Lower lobe of right lung (tissue), 2 donors: Measurements from ENCODE around the gene LRRN4CL. TPM values are rescaled to one million over a fixed set of nuclear protein-coding genes. Genes with fewer than 3 reads are reported as not detected.
A peak's percentile ranks its signal among the peaks of the same experiment; 100 is the strongest.

ENCODE experiments used
- ATAC-seq, 2 donors: fragments of 200-7000 bp; cut with Tn5 transposase; one replicate each; pipeline ENCODE4 v1.9.1; 2020 to 2022; ENCODE audit warnings: mild to moderate bottlenecking in 2 of 2, moderate library complexity in 2 of 2
- DNase-seq: peaks from one replicate; pipeline ENCODE4 v3.0.0-alpha.2; 2020
- H3K27ac ChIP-seq: fragments of 200-600 bp; one replicate; pipeline ENCODE4 v1.8.0; 2022
- H3K27me3 ChIP-seq: fragments of 200-600 bp; one replicate; pipeline ENCODE4 v1.8.0; 2022; ENCODE audit warnings: low read depth
- H3K36me3 ChIP-seq: fragments of 200-600 bp; one replicate; pipeline ENCODE4 v1.8.0; 2022; ENCODE audit warnings: mild to moderate bottlenecking
- H3K4me1 ChIP-seq: fragments of 200-600 bp; one replicate; pipeline ENCODE4 v1.8.0; 2022
- H3K4me3 ChIP-seq: fragments of 200-600 bp; one replicate; pipeline ENCODE4 v1.8.0; 2022; ENCODE audit warnings: mild to moderate bottlenecking
- H3K9me3 ChIP-seq: fragments of 200-600 bp; one replicate; pipeline ENCODE4 v1.8.0; 2022
- intact Hi-C: fragments of 100-400 bp; cut with DNase I; formaldehyde crosslinking; loops from one replicate; pipeline ENCODE4 v1.11.0; 2022
- total RNA-seq: library from RNA; stranded (reverse); fragmentation: NEBNext Ultra II Directional; extraction: Animal tissue kit (Norgen Biotek cat#: 25700); gene quantifications from one replicate; pipeline ENCODE4 v1.2.1, GENCODE V29; 2021
- TF ChIP-seq, protein P1 (sequence below): fragments of 200-600 bp; IDR thresholded peaks from one replicate; pipeline ENCODE4 v1.8.0; 2022; ENCODE audit warnings: antibody characterized with exemption, mild to moderate bottlenecking
- donor health status: DM: no; HTN: yes; CAD: no; lungs with severe emphysema.

Gene LRRN4CL
- total RNA-seq, 1 donor from 2014 or later: 3.4 TPM

DNA sequence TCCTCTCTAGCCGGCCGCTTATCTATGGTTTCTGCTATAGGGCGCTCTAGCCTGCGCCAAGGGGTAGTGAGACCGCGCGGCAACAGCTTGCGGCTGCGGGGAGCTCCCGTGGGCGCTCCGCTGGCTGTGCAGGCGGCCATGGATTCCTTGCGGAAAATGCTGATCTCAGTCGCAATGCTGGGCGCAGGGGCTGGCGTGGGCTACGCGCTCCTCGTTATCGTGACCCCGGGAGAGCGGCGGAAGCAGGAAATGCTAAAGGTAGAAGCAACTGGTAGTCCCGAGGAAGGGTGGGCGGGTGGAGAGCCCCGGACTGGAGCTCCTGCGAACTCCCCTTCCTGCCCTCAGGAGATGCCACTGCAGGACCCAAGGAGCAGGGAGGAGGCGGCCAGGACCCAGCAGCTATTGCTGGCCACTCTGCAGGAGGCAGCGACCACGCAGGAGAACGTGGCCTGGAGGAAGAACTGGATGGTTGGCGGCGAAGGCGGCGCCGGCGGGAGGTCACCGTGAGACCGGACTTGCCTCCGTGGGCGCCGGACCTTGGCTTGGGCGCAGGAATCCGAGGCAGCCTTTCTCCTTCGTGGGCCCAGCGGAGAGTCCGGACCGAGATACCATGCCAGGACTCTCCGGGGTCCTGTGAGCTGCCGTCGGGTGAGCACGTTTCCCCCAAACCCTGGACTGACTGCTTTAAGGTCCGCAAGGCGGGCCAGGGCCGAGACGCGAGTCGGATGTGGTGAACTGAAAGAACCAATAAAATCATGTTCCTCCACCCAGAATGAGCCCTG, 17.5 kb downstream of the LRRN4CL start, which contains the start of the genes LBHD1 and UQCC3:
Gene LBHD1 (minus strand): TSS at position 660 of the 782 bp plus-strand sequence. CDS start 2,236 bp downstream, outside the sequence.
Gene UQCC3 (plus strand): TSS at position 66 of the 782 bp plus-strand sequence. CDS start 73 bp downstream, at position 139.
- ATAC-seq (peak; percentile 93 to 94), DNase-seq (peak; percentile 83)
- H3K4me3 ChIP-seq: peak within 1 kb of the TSS; percentile 98
- H3K27me3 ChIP-seq: no peaks in the 10 kb centered on the region
- intact Hi-C loops: no loop called here
- TF ChIP-seq, protein P1, sequence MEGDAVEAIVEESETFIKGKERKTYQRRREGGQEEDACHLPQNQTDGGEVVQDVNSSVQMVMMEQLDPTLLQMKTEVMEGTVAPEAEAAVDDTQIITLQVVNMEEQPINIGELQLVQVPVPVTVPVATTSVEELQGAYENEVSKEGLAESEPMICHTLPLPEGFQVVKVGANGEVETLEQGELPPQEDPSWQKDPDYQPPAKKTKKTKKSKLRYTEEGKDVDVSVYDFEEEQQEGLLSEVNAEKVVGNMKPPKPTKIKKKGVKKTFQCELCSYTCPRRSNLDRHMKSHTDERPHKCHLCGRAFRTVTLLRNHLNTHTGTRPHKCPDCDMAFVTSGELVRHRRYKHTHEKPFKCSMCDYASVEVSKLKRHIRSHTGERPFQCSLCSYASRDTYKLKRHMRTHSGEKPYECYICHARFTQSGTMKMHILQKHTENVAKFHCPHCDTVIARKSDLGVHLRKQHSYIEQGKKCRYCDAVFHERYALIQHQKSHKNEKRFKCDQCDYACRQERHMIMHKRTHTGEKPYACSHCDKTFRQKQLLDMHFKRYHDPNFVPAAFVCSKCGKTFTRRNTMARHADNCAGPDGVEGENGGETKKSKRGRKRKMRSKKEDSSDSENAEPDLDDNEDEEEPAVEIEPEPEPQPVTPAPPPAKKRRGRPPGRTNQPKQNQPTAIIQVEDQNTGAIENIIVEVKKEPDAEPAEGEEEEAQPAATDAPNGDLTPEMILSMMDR: no peak
- H3K4me1 ChIP-seq: peaks cover 45% of the 10 kb centered on the region
- H3K9me3 ChIP-seq: no peaks in the 10 kb centered on the region
- H3K36me3 ChIP-seq: peaks cover 49% of the 10 kb centered on the region
- H3K27ac ChIP-seq: peak within 1 kb of the TSS; percentile 93

DNA sequence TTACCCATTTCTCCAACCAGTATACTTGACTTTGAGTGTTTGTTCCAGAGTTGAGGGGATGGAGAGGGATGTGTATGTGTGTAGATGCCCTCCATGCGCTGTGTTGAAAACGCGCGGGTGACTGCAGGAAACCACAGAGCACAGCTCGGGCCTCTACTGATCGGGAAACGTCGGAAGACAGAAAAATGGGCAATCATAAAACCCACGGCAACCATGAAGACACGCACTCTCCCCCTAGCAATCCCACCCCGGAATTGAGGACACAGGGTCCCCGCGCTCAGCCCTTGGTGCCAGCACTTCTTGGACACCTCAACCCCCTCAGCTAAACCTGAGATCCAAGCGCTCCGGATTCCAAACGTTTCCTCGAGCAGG, 18.1 kb downstream of the LRRN4CL start:
- ATAC-seq: peak; percentile 52 to 55
- intact Hi-C loops: no loop called here
- TF ChIP-seq, protein P1: no peak
- DNase-seq: no peak
- no peaks in the 10 kb centered on the region for H3K27me3 ChIP-seq
- H3K9me3 ChIP-seq: no peaks in the 10 kb centered on the region
- peak overlapping the region; percentile 98 for H3K4me3 ChIP-seq
- H3K4me1 ChIP-seq: peaks cover 51% of the 10 kb centered on the region
- peaks cover 49% of the 10 kb centered on the region for H3K36me3 ChIP-seq
- peak overlapping the region; percentile 93 for H3K27ac ChIP-seq

DNA sequence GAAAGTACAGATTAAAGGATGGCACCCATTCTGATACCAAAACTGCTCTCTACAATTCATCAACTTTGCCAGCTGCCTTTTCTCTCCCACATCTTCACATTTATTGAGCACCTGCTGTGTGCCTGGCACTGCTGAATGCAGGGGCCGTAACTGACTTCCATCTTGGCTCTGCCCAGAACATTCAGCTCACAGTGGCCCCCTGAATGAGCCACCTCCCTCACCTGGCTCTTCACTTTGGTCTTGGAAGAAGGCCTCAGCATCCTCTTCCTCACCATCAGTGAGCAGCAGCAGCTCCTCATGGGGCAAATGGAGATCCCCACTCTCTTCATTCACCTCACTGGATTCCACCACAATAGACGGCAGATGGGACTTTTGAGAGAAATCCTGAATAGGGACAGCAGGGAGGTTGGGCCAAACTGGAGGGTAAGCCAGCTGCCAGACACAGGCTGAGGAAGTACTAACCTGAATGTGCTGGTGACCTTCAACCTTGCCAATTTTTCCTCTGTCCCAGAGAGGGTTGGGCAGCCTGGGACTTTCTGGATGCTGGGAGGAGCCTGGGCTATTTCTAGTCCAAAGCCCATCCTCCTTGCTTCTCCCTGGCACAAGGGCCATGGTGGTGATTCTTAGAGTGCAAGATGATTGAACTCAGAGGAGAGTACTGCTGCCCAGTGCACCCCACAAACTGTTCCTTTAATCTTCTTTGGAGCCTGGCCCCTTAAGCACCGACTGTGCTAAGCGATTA, 19.7 kb downstream of the LRRN4CL start:
- DNase-seq: no peak
- TF ChIP-seq, protein P1: no peak
- intact Hi-C loops: no loop called here
- Histone ChIP-seq H3K4me3 (no peak overlapping the region), H3K27me3 (no peaks in the 10 kb centered on the region), H3K4me1 (peaks cover 54% of the 10 kb centered on the region), H3K9me3 (no peaks in the 10 kb centered on the region), H3K27ac (no peak overlapping the region), H3K36me3 (peaks cover 35% of the 10 kb centered on the region)
- ATAC-seq: no peak

DNA sequence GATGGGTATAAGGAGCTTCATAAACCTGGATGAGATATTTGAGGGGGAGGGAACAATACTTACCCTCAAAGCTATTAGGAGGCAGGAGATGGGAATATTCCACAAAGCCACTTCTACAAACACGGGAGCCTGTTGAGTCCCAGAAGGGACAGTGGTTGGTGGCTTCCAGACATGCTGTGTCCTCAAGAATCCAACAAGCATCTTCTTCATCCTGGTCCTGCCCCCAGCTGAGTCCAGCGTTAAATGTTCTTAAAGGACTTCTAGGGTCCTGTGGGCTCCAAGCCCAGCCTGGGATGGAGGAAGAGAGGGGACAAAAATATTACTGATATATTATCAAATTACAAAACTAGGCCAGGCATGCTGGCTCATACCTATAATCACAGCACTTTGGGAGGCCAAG, 21.9 kb downstream of the LRRN4CL start:
- Histone ChIP-seq H3K36me3 (peaks cover 24% of the 10 kb centered on the region), H3K4me3 (no peak overlapping the region), H3K27me3 (no peaks in the 10 kb centered on the region), H3K4me1 (peaks cover 56% of the 10 kb centered on the region), H3K9me3 (no peaks in the 10 kb centered on the region), H3K27ac (no peak overlapping the region)
- ATAC-seq (no peak), DNase-seq (no peak)
- TF ChIP-seq, protein P1: no peak
- intact Hi-C loops: no loop called here

DNA sequence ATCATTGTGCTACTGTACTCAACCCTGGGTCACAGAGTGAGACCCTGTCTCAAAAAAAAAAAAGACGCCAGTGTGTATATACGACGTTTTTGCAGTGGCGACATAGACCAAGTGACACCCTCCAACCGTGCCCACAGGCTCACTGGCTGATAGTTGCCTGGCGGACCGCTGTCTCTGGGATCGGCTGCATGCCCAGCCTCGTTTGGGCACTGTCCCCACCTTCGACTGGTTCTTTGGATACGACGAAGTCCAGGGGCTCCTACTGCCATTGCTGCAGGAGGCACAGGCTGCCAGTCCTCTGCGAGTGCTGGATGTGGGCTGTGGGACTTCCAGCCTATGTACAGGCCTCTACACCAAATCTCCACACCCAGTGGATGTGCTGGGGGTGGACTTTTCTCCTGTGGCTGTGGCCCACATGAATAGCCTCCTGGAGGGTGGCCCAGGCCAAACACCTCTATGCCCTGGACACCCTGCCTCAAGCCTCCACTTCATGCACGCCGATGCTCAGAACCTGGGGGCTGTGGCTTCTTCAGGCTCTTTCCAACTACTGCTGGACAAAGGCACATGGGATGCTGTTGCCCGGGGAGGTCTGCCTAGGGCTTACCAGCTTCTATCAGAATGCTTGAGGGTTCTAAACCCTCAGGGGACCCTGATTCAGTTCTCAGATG, 22.9 kb downstream of the LRRN4CL start:
- DNase-seq: no peak
- Histone ChIP-seq H3K36me3 (peaks cover 28% of the 10 kb centered on the region), H3K4me1 (peaks cover 52% of the 10 kb centered on the region), H3K4me3 (peak overlapping the region; percentile 92), H3K9me3 (no peaks in the 10 kb centered on the region), H3K27ac (peak overlapping the region; percentile 91), H3K27me3 (no peaks in the 10 kb centered on the region)
- TF ChIP-seq, protein P1: no peak
- intact Hi-C loops: no loop called here
- ATAC-seq: no peak
